Transverse colon (tissue), 4 donors: ENCODE results near the gene CKS1B. TPM values are rescaled to one million over a fixed set of nuclear protein-coding genes. Genes with fewer than 3 reads are reported as not detected.

ENCODE experiments used
- DNase-seq: peaks from one replicate; pipeline ENCODE4 v3.0.0-alpha.2; 2019
- H3K27ac ChIP-seq, 4 donors: fragments of 200-600 bp; sonication (generic); 2 replicates each; pipeline ENCODE4 v1.5.1; 2016 to 2018; ENCODE audit warnings: inconsistent platforms in 4 of 4
- H3K27me3 ChIP-seq: fragments of 200-600 bp; sonication (generic); 2 replicates; pipeline ENCODE4 v1.5.1; 2017; ENCODE audit warnings: inconsistent platforms
- H3K36me3 ChIP-seq, 4 donors: fragments of 200-600 bp; sonication (generic); 2 replicates each; pipeline ENCODE4 v1.5.1; 2017 to 2019; ENCODE audit warnings: inconsistent platforms in 4 of 4
- H3K4me1 ChIP-seq, 4 donors: fragments of 200-600 bp; sonication (generic); 2 replicates each; pipeline ENCODE4 v1.5.1; 2017 to 2020; ENCODE audit warnings: inconsistent platforms in 4 of 4
- H3K4me3 ChIP-seq, 4 donors: fragments of 200-600 bp; sonication (generic); 1 replicate in 1 of 4; 2 replicates in 3 of 4; pipeline versions ENCODE4 v1.5.1 to v1.6.1; 2017 to 2019; ENCODE audit warnings: inconsistent platforms in 4 of 4
- H3K9me3 ChIP-seq, 2 donors: fragments of 200-600 bp; sonication (generic); 2 replicates each; pipeline ENCODE4 v1.5.1; 2017 to 2019; ENCODE audit warnings: inconsistent platforms in 2 of 2
- EP300 ChIP-seq: sonication (generic); formaldehyde crosslinking; IDR thresholded peaks from one replicate; pipeline ENCODE4 v1.6.1; 2017; ENCODE audit warnings: antibody characterized with exemption, low read depth
- POLR2A ChIP-seq: fragments of 450-650 bp; IDR thresholded peaks from one replicate; pipeline ENCODE4 v1.6.1; 2016; ENCODE audit warnings: antibody characterized with exemption, mild to moderate bottlenecking, moderate library complexity
- POLR2AphosphoS5 ChIP-seq, 3 donors: sonication (generic); formaldehyde crosslinking; IDR thresholded peaks; one replicate each; pipeline ENCODE4 v1.6.1; 2016; ENCODE audit warnings: antibody characterized with exemption in 3 of 3
- WGBS, 2 donors: methylation state at CpG; one replicate each; pipeline ENCODE4 v1.1.5; 2018; ENCODE audit warnings: low coverage in 1 of 2; 5-methylcytosine and 5-hydroxymethylcytosine counted together
- in situ Hi-C, 4 donors: fragments of 200-750 bp; cut with MboI; loops; one replicate each; pipeline versions ENCODE4 v1.15.0 to v1.15.1; 2017; ENCODE audit warnings: low sequenced_read_pairs in 3 of 4, low pct_ligation_motif_present in 1 of 4, low pct_unique_long_range_greater_than_20kb in 1 of 4
- intact Hi-C: fragments of 100-400 bp; cut with DNase I; formaldehyde crosslinking; loops from one replicate; pipeline ENCODE4 v1.15.1; 2023; ENCODE audit warnings: low total_unique reads
- total RNA-seq, 4 donors: library from RNA; depleted of rRNA; stranded (reverse); fragments of >200 nt; gene quantifications; one replicate each; pipeline ENCODE4 v1.1.0, GENCODE V29; 2016
- TF ChIP-seq, protein P1 (sequence below), 5 experiments: fragments of 200-600 bp in 3 of 5; fragments of 450-650 bp in 2 of 5; sonication (generic) in 3 of 5; IDR thresholded peaks; 1 replicate in 2 of 5; 2 replicates in 3 of 5; pipeline ENCODE4 v1.5.1; 2016 to 2017; ENCODE audit warnings: antibody characterized with exemption in 5 of 5, inconsistent platforms in 3 of 5, mild to moderate bottlenecking in 2 of 5, moderate library complexity in 1 of 5

Gene CKS1B
- total RNA-seq, 4 donors from 2014 or later: 28.9 to 41.4 (median 35.2) TPM; not detected in 1

DNA sequence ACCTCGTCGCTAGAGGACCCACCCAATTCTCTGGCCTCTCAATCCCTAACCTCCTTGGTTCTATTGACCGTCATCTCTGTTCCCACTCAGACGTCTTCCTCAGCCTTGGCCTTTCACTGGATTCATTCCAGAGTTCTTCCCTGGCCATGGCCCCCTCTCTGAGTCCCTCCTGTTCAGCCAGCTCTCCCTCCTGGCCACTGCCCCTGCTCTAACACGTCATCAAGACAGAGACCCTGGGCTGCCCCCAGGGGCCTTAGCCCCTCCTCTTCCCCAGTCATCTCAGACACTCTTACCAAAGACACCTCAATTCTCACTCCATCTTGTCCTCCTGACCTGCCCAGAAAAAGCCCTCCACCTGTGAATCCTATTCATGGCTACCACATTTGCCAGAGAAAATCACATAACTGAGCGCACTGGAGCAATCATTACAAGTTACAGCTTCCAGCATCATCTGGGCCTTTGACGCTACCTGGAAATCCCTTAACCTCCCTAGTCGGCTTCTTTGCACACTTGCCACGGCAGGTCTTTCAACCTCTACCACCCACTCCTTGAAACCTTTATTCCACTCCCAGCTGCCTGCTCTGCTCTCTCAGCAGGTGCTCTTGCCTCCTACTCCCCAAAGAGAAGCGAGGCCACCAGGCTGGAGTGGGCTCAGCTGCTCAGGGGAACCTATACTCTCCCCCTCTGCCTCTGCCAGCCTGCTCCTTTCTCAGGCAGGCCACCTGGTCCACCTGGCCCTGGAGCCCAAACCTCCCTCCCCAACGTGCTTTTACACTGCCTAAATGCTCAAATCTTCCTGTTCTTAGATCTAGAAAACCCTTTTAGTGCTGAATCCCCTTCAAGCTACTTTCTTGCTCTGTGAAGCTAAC lies 45.1 kb downstream of the CKS1B start:
- no peaks in the 10 kb centered on the region for H3K9me3 ChIP-seq
- 67 to 76% methylated on average over 6 to 11 of the region's 11 CpGs for WGBS, 2 donors
- TF ChIP-seq POLR2AphosphoS5 (IDR thresholded peaks at IDR 0.05) (no peak), POLR2A (no peak)
- TF ChIP-seq, protein P1, sequence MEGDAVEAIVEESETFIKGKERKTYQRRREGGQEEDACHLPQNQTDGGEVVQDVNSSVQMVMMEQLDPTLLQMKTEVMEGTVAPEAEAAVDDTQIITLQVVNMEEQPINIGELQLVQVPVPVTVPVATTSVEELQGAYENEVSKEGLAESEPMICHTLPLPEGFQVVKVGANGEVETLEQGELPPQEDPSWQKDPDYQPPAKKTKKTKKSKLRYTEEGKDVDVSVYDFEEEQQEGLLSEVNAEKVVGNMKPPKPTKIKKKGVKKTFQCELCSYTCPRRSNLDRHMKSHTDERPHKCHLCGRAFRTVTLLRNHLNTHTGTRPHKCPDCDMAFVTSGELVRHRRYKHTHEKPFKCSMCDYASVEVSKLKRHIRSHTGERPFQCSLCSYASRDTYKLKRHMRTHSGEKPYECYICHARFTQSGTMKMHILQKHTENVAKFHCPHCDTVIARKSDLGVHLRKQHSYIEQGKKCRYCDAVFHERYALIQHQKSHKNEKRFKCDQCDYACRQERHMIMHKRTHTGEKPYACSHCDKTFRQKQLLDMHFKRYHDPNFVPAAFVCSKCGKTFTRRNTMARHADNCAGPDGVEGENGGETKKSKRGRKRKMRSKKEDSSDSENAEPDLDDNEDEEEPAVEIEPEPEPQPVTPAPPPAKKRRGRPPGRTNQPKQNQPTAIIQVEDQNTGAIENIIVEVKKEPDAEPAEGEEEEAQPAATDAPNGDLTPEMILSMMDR (IDR thresholded peaks at IDR 0.05): no peak
- intact Hi-C loops (no loop called here), in situ Hi-C loops (no loop called here)
- H3K36me3 ChIP-seq: peaks cover 0 to 10% (median 2%) of the 10 kb centered on the region in 4 donors
- H3K27me3 ChIP-seq: no peaks in the 10 kb centered on the region
- H3K4me3 ChIP-seq: no peak overlapping the region
- peaks cover 16 to 29% (median 23%) of the 10 kb centered on the region in 4 donors for H3K4me1 ChIP-seq
- H3K27ac ChIP-seq: no peak overlapping the region
- DNase-seq: no peak

DNA sequence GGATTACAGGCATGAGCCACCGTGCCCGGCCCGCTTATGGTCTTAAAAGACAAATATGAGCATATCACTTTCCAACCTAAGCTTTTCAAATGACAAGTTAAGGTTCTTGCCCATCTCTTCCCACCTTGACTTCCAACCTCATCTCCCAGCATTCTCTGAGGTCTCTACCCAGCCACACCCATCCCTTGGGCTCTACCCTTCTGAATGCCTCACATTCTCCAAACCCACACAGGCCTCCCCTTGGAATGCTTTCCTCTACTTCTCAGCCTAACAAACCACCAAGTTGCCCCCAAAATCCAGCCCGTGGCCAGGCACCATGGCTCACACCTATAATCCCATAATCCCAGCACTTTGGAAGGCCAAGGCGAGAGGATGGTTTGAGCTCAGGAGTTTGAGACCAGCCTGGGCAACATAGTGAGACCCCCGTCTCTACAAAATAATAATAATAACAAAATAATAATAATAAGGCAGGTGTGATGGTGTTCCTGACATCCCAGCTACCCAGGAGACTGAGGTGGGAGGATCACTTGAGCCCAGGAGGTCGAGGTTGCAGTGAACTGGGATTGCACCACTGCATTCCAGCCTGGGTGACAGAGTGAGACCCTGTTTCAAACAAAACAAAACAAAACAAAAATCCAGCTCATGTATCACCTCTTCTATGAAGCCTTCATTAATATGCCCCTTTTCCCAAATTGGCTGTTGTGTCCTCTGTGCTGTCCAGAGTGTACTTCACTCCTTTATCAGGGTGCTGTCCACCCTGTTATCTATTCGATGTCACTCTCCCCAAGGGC lies 47.9 kb downstream of the CKS1B start:
- DNase-seq: no peak
- intact Hi-C loops: no loop called here
- in situ Hi-C loops: no loop called here
- Histone ChIP-seq H3K36me3 (no peaks in the 10 kb centered on the region), H3K9me3 (no peaks in the 10 kb centered on the region), H3K27me3 (no peaks in the 10 kb centered on the region), H3K27ac (no peak overlapping the region), H3K4me1 (peaks cover 7 to 12% (median 9%) of the 10 kb centered on the region in 4 donors), H3K4me3 (no peak overlapping the region)
- WGBS, 2 donors: 82 to 85% methylated on average over 5 to 8 of the region's 8 CpGs
- no peak for TF ChIP-seq EP300

DNA sequence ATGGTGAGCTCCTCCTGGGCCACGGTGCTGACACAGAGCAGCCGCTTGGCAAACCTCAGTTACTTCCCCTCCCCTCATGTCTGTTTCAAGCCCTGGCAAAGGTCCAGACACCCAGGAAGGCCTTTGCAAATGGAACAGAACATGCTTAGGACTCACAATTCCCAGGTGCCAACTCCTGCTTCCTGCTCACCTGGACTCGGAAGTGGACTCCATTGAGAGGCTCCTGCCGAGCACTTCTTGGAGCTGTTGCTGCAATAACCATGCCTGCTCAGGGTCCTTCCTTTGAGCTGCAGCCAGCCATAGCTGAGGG lies 48.4 kb downstream of the CKS1B start:
- WGBS, 2 donors: 37 to 80% methylated on average over 2 to 4 of the region's 4 CpGs
- Histone ChIP-seq H3K27me3 (no peaks in the 10 kb centered on the region), H3K9me3 (no peaks in the 10 kb centered on the region), H3K4me3 (no peak overlapping the region), H3K27ac (no peak overlapping the region), H3K4me1 (peaks cover 3 to 8% (median 5%) of the 10 kb centered on the region in 4 donors), H3K36me3 (no peaks in the 10 kb centered on the region)
- TF ChIP-seq EP300 (no peak), POLR2AphosphoS5 (IDR thresholded peaks at IDR 0.05) (no peak), POLR2A (no peak)
- TF ChIP-seq, protein P1 (IDR thresholded peaks at IDR 0.05): no peak
- intact Hi-C loops: no loop called here
- peak; percentile 42 for DNase-seq
- in situ Hi-C loops: no loop called here

DNA sequence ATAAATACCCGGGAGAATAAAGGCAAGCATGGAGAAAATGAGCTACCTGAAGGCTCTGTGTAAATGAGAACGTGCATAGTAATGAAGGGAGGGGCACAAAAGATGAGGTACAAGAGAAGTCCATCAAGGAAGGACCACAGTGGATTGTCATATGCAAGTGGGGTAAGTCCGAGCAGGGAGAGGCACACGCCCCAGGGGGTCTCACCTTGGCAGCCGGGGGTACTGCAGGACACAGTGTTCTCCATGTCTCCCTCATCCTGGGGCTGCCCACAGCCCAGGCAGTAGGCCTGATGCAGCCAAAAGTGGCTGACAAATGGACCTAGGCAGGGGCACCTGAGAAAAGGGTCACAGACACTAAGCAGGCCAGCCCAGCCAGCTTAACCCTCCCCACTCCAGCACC lies 49.1 kb downstream of the CKS1B start:
- TF ChIP-seq POLR2AphosphoS5 (IDR thresholded peaks at IDR 0.05) (no peak), EP300 (no peak), POLR2A (no peak)
- TF ChIP-seq, protein P1 (IDR thresholded peaks at IDR 0.05): no peak
- Histone ChIP-seq H3K4me1 (peaks cover 0 to 3% (median 0%) of the 10 kb centered on the region in 4 donors), H3K4me3 (no peak overlapping the region), H3K9me3 (no peaks in the 10 kb centered on the region), H3K27ac (no peak overlapping the region), H3K36me3 (no peaks in the 10 kb centered on the region), H3K27me3 (no peaks in the 10 kb centered on the region)
- in situ Hi-C loops (no loop called here), intact Hi-C loops (no loop called here)
- 81 to 83% methylated on average over 4 to 5 of the region's 5 CpGs for WGBS, 2 donors
- DNase-seq: no peak
